SK-N-SH (cell line): ENCODE results near the gene GC. TPM values are rescaled to one million over a fixed set of nuclear protein-coding genes. Genes with fewer than 3 reads are reported as not detected.
"Not testable (repeated sequence)": the region's sequence is repeated elsewhere in the genome, so short reads cannot be mapped to it uniquely, and the experiment has no call there.

Experiments
- CTCF ChIA-PET: fragments of 300-600, 350-600 bp; formaldehyde crosslinking; extraction: SDS; loops from one replicate; lab custom pipeline; 2021; lab: Yijun Ruan, JAX
- POLR2A ChIA-PET: fragments of 350-600 bp; sonication (Branson Sonifier 250); formaldehyde crosslinking; extraction: SDS; loops from one replicate; lab custom pipeline; 2020; ENCODE audit warnings: antibody characterized with exemption, inconsistent platforms; lab: Yijun Ruan, JAX
- DNase-seq: peaks from one replicate; pipeline ENCODE4 v3.0.0; 2012
- H2AFZ ChIP-seq: fragments of 200-600 bp; sonication (generic); 2 replicates; pipeline ENCODE4 v1.8.1; 2016; ENCODE audit warnings: antibody characterized with exemption, mild to moderate bottlenecking, low read depth
- H3F3A ChIP-seq: fragments of 200-600 bp; sonication (generic); replicated peaks from 2 replicates; pipeline ENCODE3; 2016; ENCODE audit warnings: antibody characterized with exemption, mild to moderate bottlenecking; ENCODE audit not compliant: insufficient read depth
- H3K27ac ChIP-seq, 2 experiments: fragments of 200-500 bp in 1 of 2; fragments of 200-600 bp in 1 of 2; sonication (Bioruptor generic) in 1 of 2; sonication (generic), shearing (Covaris generic) in 1 of 2; 2 replicates each; pipeline versions ENCODE4 v1.5.1 to v1.6.1; 2014 to 2016; ENCODE audit warnings: low read depth in 2 of 2, inconsistent platforms in 1 of 2, low read length in 1 of 2, mild to moderate bottlenecking in 1 of 2, mixed read lengths in 1 of 2
- H3K27me3 ChIP-seq: fragments of 200-600 bp; sonication (generic), shearing (Covaris generic); 2 replicates; pipeline ENCODE4 v1.6.1; 2016; ENCODE audit warnings: mixed run types; ENCODE audit not compliant: insufficient read depth
- H3K36me3 ChIP-seq, 2 experiments: fragments of 200-500 bp in 1 of 2; fragments of 200-600 bp in 1 of 2; sonication (Bioruptor generic) in 1 of 2; sonication (generic) in 1 of 2; replicated peaks in 1 of 2; 2 replicates each; pipeline versions ENCODE3 to v1.5.1; 2014 to 2016; ENCODE audit warnings: low read length in 1 of 2, mild to moderate bottlenecking in 1 of 2; ENCODE audit not compliant: insufficient read depth in 2 of 2, control insufficient read depth in 1 of 2
- H3K4me1 ChIP-seq, 2 experiments: fragments of 200-500 bp in 1 of 2; fragments of 200-600 bp in 1 of 2; sonication (Bioruptor generic) in 1 of 2; sonication (generic), shearing (Covaris generic) in 1 of 2; 2 replicates each; pipeline versions ENCODE4 v1.5.1 to v1.6.1; 2014 to 2016; ENCODE audit warnings: low read depth in 1 of 2, low read length in 1 of 2, mixed run types in 1 of 2; ENCODE audit not compliant: insufficient read depth in 2 of 2, control insufficient read depth in 1 of 2
- H3K4me2 ChIP-seq: fragments of 200-600 bp; sonication (generic), shearing (Covaris generic); 2 replicates; pipeline ENCODE4 v1.6.1; 2017; ENCODE audit warnings: mixed run types
- H3K4me3 ChIP-seq, 2 experiments: fragments of 200-500 bp in 1 of 2; fragments of 200-600 bp in 1 of 2; sonication (Bioruptor generic) in 1 of 2; sonication (generic), shearing (Covaris generic) in 1 of 2; 2 replicates each; pipeline versions ENCODE4 v1.5.1 to v1.8.1; 2014 to 2016; ENCODE audit warnings: low read depth in 2 of 2, inconsistent platforms in 1 of 2, low read length in 1 of 2, mild to moderate bottlenecking in 1 of 2, mixed read lengths in 1 of 2, moderate library complexity in 1 of 2
- H3K79me2 ChIP-seq: fragments of 200-600 bp; sonication (generic); 2 replicates; pipeline ENCODE4 v1.8.1; 2017; ENCODE audit warnings: mild to moderate bottlenecking; ENCODE audit not compliant: insufficient read depth
- H3K9ac ChIP-seq: fragments of 200-600 bp; sonication (generic); 2 replicates; pipeline ENCODE4 v1.6.1; 2017; ENCODE audit warnings: mixed run types
- H3K9me2 ChIP-seq: fragments of 200-600 bp; sonication (generic); 2 replicates; pipeline ENCODE4 v1.6.1; 2017; ENCODE audit warnings: mixed run types
- H3K9me3 ChIP-seq: fragments of 200-600 bp; sonication (generic); 2 replicates; pipeline ENCODE4 v1.6.1; 2017; ENCODE audit warnings: mixed run types, mild to moderate bottlenecking, moderate library complexity
- H4K20me1 ChIP-seq: fragments of 200-600 bp; sonication (generic); 2 replicates; pipeline ENCODE4 v1.6.1; 2017; ENCODE audit warnings: mild to moderate bottlenecking, mixed run types; ENCODE audit not compliant: insufficient read depth
- ELF1 ChIP-seq: IDR thresholded peaks from 2 replicates; pipeline ENCODE4 v1.4.0; 2012
- EZH2phosphoT487 ChIP-seq: fragments of 200-600 bp; sonication (generic); IDR thresholded peaks from 2 replicates; pipeline ENCODE4 v1.6.1; 2017; ENCODE audit warnings: low read depth, mixed run types, mild to moderate bottlenecking, antibody characterized with exemption, moderate library complexity, borderline replicate concordance
- FOXJ3 ChIP-seq: sonication (generic); formaldehyde crosslinking; IDR thresholded peaks from 2 replicates; pipeline ENCODE4 v1.5.1; 2020; ENCODE audit warnings: mild to moderate bottlenecking, missing genetic modification reagents
- MAX ChIP-seq: IDR thresholded peaks from 2 replicates; pipeline ENCODE4 v1.4.0; 2012; ENCODE audit warnings: low read depth
- MXI1 ChIP-seq: IDR thresholded peaks from 2 replicates; pipeline ENCODE4 v1.6.1; 2012; ENCODE audit warnings: mild to moderate bottlenecking, low read depth, low read length, improper control_type of control experiment
- NFIC ChIP-seq: IDR thresholded peaks from 2 replicates; pipeline ENCODE4 v1.4.0; 2012; ENCODE audit warnings: borderline replicate concordance
- NRF1 ChIP-seq: IDR thresholded peaks from 2 replicates; pipeline ENCODE4 v1.6.1; 2012; ENCODE audit warnings: low read depth, mild to moderate bottlenecking, low read length
- RAD21 ChIP-seq: IDR thresholded peaks from 2 replicates; pipeline ENCODE4 v1.6.1; 2012; ENCODE audit warnings: mild to moderate bottlenecking, low read length
- RFX5 ChIP-seq: IDR thresholded peaks from 2 replicates; pipeline ENCODE4 v1.6.1; 2012; ENCODE audit warnings: mild to moderate bottlenecking, improper control_type of control experiment, low read length
- SMC3 ChIP-seq: IDR thresholded peaks from 2 replicates; pipeline ENCODE4 v1.6.1; 2012; ENCODE audit warnings: low read depth, low read length, improper control_type of control experiment
- TAF1 ChIP-seq: IDR thresholded peaks from 2 replicates; pipeline ENCODE4 v1.6.1; 2012; ENCODE audit warnings: low read depth, mild to moderate bottlenecking, low read length, moderate library complexity, borderline replicate concordance
- TEAD4 ChIP-seq: IDR thresholded peaks from 2 replicates; pipeline ENCODE4 v1.4.0; 2012; ENCODE audit warnings: mild to moderate bottlenecking, borderline replicate concordance; ENCODE audit not compliant: insufficient read depth
- USF2 ChIP-seq: fragments of 150-350 bp; IDR thresholded peaks from 2 replicates; pipeline ENCODE4 v1.6.1; 2017; ENCODE audit warnings: antibody characterized with exemption, low read length, low read depth, borderline replicate concordance
- ZBTB33 ChIP-seq: IDR thresholded peaks from 2 replicates; pipeline ENCODE4 v1.4.0; 2012; ENCODE audit warnings: low read depth, borderline replicate concordance
- WGBS: methylation state at CpG from one replicate; pipeline ENCODE4 v1.1.6; 2017; ENCODE audit warnings: low lambda C conversion rate; 5-methylcytosine and 5-hydroxymethylcytosine counted together
- polyA plus RNA-seq, 3 experiments: library from polyadenylated mRNA; depleted of rRNA; stranded (reverse); fragments of >200 nt; gene quantifications; 2 replicates each; pipeline ENCODE4 v1.2.3, GENCODE V29; 2012
- TF ChIP-seq, protein P1 (sequence below): fragments of 200-600 bp; sonication (generic); IDR thresholded peaks from 2 replicates; pipeline ENCODE4 v1.6.1; 2017; ENCODE audit warnings: antibody characterized with exemption, mild to moderate bottlenecking, moderate library complexity

GC gene
- polyA plus RNA-seq, 1 of the 3 experiments (the other 2 are of a cell fraction): not detected

- TF ChIP-seq TEAD4 (no peak), TAF1 (no peak), MAX (no peak), ZBTB33 (no peak)
Observed at GRCh38 chr4:71746379-71746778, 37.5 kb downstream of the GC start (continued).

DNA sequence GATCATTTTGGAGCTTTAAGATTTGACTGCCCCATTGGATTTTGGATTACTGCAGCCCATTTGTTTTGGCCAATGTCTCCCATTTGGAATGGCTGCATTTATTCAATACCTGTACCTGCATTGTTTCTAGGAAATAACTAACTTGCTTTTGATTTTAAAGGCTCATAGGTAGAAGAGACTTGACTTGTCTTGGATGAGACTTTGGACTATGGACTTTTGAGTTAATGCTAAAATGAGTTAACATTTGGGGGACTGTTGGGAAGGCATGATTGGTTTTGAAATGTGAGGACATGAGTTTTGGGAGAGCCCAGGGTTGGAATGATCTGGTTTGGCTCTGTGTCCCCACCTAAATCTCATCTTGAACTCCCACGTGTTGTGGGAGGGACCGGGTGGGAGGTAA is 45.1 kb downstream of the GC start:
- H3K9me3 ChIP-seq, H3K27ac ChIP-seq, H3K79me2 ChIP-seq, H3K4me1 ChIP-seq, H3K9me2 ChIP-seq, H2AFZ ChIP-seq, DNase-seq, H3K4me3 ChIP-seq, H3K27me3 ChIP-seq, H3K9ac ChIP-seq, H3K4me2 ChIP-seq, H3K36me3 ChIP-seq, H4K20me1 ChIP-seq, H3F3A ChIP-seq, CTCF ChIA-PET, POLR2A ChIA-PET: not testable (repeated sequence)
- WGBS: 0% methylated on average over 2 of the region's 2 CpGs

DNA sequence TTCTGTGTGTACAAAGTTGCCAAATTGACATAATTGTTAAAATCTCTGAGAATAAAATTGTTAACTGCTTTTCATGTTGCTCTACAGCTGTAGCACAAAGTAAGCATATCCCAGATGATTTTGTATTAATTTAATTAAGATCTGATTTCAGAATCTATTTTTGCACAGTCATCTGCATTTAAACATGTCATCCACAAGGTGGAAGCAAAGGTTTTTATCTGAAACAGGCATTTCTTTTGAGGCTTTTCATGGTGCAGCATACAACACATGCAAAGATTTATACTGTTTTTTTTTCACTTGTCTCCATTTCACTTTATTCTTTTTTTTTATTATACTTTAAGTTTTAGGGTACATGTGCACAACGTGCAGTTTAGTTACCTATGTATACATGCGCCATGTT is 51.2 kb downstream of the GC start:
- Histone ChIP-seq H3K79me2 (no peaks in the 10 kb centered on the region), H3K4me3 (no peak overlapping the region), H3F3A (no peaks in the 10 kb centered on the region), H3K27me3 (peaks cover 6% of the 10 kb centered on the region; the same call in 1 of the 2 replicates), H3K9me2 (no peaks in the 10 kb centered on the region), H3K9me3 (no peaks in the 10 kb centered on the region), H3K27ac (no peak overlapping the region), H3K36me3 (no peaks in the 10 kb centered on the region), H3K9ac (no peak overlapping the region)
- DNase-seq: peak; percentile 2
- POLR2A ChIA-PET: no interaction called here
- WGBS: 51% methylated on average over 2 of the region's 2 CpGs
- CTCF ChIA-PET: no interaction called here
- TF ChIP-seq NRF1 (no peak), USF2 (no peak), FOXJ3 (no peak), MAX (no peak), SMC3 (peak; percentile 30; the same call in 1 of the 2 replicates), EZH2phosphoT487 (no peak), RFX5 (no peak), ELF1 (no peak), RAD21 (peak; percentile 60), MXI1 (no peak), NFIC (no peak)
- TF ChIP-seq, protein P1, sequence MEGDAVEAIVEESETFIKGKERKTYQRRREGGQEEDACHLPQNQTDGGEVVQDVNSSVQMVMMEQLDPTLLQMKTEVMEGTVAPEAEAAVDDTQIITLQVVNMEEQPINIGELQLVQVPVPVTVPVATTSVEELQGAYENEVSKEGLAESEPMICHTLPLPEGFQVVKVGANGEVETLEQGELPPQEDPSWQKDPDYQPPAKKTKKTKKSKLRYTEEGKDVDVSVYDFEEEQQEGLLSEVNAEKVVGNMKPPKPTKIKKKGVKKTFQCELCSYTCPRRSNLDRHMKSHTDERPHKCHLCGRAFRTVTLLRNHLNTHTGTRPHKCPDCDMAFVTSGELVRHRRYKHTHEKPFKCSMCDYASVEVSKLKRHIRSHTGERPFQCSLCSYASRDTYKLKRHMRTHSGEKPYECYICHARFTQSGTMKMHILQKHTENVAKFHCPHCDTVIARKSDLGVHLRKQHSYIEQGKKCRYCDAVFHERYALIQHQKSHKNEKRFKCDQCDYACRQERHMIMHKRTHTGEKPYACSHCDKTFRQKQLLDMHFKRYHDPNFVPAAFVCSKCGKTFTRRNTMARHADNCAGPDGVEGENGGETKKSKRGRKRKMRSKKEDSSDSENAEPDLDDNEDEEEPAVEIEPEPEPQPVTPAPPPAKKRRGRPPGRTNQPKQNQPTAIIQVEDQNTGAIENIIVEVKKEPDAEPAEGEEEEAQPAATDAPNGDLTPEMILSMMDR: peak; percentile 69
- TF ChIP-seq, all 33 proteins: peak for 3
- no peak overlapping the region for H3K4me2 ChIP-seq
- no peak overlapping the region for H2AFZ ChIP-seq
- no peaks in the 10 kb centered on the region for H4K20me1 ChIP-seq
- H3K4me1 ChIP-seq: no peaks in the 10 kb centered on the region
